PC-9 (cell line): ENCODE data around the gene COLQ. TPM values are rescaled to one million over a fixed set of nuclear protein-coding genes. Genes with fewer than 3 reads are reported as not detected.
"Not testable (repeated sequence)": the region's sequence is repeated elsewhere in the genome, so short reads cannot be mapped to it uniquely, and the experiment has no call there.

ENCODE experiments used
- BruUV-seq: library from RNA; stranded (reverse); fragments of 400-500 nt; replicated peaks from 2 replicates; lab custom pipeline; 2021; lab: Mats Ljungman, UMichigan
- CTCF ChIA-PET: fragments of 300-600 bp; sonication (Branson Sonifier 250); formaldehyde crosslinking; loops from one replicate; lab custom pipeline; 2022; ENCODE audit warnings: antibody characterized with exemption; lab: Charles Lee
- POLR2A ChIA-PET: fragments of 300-600 bp; sonication (Branson Sonifier 250); formaldehyde crosslinking; loops from one replicate; lab custom pipeline; 2022; ENCODE audit warnings: antibody characterized with exemption; ENCODE audit not compliant: unreplicated experiment; lab: Charles Lee
- DNase-seq, 2 experiments: peaks; one replicate each; pipeline versions ENCODE4 v3.0.0 to v3.0.0-alpha.2; 2015 to 2022; ENCODE audit warnings: mixed read lengths in 1 of 2
- H2AFZ ChIP-seq: fragments of 200-600 bp; sonication (generic); 2 replicates; pipeline ENCODE4 v1.8.1; 2017; ENCODE audit warnings: antibody characterized with exemption
- H3F3A ChIP-seq: fragments of 200-600 bp; sonication (generic); 2 replicates; pipeline ENCODE4 v1.8.1; 2017; ENCODE audit warnings: antibody characterized with exemption, mild to moderate bottlenecking, low read depth; ENCODE audit not compliant: insufficient read depth
- H3K27ac ChIP-seq: fragments of 200-600 bp; sonication (generic); 2 replicates; pipeline ENCODE4 v1.6.1; 2016; ENCODE audit warnings: mixed run types
- H3K27me3 ChIP-seq: fragments of 200-600 bp; sonication (generic); 2 replicates; pipeline ENCODE4 v1.6.1; 2016; ENCODE audit warnings: low read depth, mixed run types; ENCODE audit not compliant: insufficient read depth
- H3K36me3 ChIP-seq: fragments of 200-600 bp; sonication (generic); 2 replicates; pipeline ENCODE4 v1.6.1; 2016; ENCODE audit warnings: low read depth, mixed run types
- H3K4me1 ChIP-seq: fragments of 200-600 bp; sonication (generic); replicated peaks from 2 replicates; pipeline ENCODE4 v1.6.1; 2016; ENCODE audit warnings: mixed run types; ENCODE audit not compliant: insufficient read depth
- H3K4me2 ChIP-seq: fragments of 200-600 bp; sonication (generic); 2 replicates; pipeline ENCODE4 v1.6.1; 2017; ENCODE audit warnings: mixed run types
- H3K4me3 ChIP-seq: fragments of 200-600 bp; sonication (generic); 2 replicates; pipeline ENCODE4 v1.6.1; 2016; ENCODE audit warnings: mixed run types
- H3K79me2 ChIP-seq: fragments of 200-600 bp; sonication (generic); 2 replicates; pipeline ENCODE4 v1.6.1; 2017; ENCODE audit warnings: low read depth, mixed run types
- H3K9me2 ChIP-seq: fragments of 200-600 bp; sonication (generic); 2 replicates; pipeline ENCODE4 v1.8.1; 2017; ENCODE audit warnings: mild to moderate bottlenecking; ENCODE audit not compliant: insufficient read depth
- H3K9me3 ChIP-seq: fragments of 200-600 bp; sonication (generic); 2 replicates; pipeline ENCODE4 v1.8.1; 2016; ENCODE audit warnings: low read depth; ENCODE audit not compliant: insufficient read depth
- H4K20me1 ChIP-seq: fragments of 200-600 bp; sonication (generic); 2 replicates; pipeline ENCODE4 v1.8.1; 2017; ENCODE audit not compliant: insufficient read depth
- CTCF ChIP-seq: fragments of 200-600 bp; sonication (generic); conservative IDR thresholded peaks from 2 replicates; pipeline ENCODE4 v1.6.1; 2017; ENCODE audit warnings: mixed run types, antibody characterized with exemption, mild to moderate bottlenecking, moderate library complexity
- EZH2 ChIP-seq: fragments of 200-600 bp; sonication (generic); IDR thresholded peaks from 2 replicates; pipeline ENCODE4 v1.8.0; 2017; ENCODE audit warnings: antibody characterized with exemption, low read depth
- intact Hi-C: fragments of 100-400 bp; cut with micrococcal nuclease; formaldehyde crosslinking; loops from one replicate; pipeline ENCODE4 v1.10.0; 2022; ENCODE audit not compliant: unreplicated experiment
- total RNA-seq: library from RNA; stranded (reverse); gene quantifications from 2 replicates; pipeline ENCODE4 v1.2.3, GENCODE V29; 2021

COLQ gene
- total RNA-seq, 1 experiment from 2014 or later = 0.79 TPM

DNA sequence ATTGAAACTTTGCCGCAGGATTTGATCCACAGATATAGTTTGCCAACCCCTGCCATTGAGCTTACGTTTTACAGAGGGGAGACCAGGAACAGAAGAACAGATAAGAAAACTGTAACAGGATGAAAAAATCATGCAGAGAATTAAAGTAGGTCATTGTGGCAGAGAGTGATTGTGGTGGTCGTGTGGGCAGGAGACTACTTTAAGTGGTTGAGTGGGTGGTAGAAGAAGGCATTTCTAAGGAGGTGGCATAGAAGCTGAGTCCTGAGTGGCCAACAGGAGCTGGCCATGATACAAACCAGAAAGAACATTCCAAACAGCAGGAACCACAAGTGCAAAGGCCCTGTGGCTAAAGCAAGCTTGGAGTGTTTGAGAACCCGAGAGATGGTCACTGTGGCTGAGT is 34.5 kb downstream of the COLQ start:
- no peaks in the 10 kb centered on the region for H3F3A ChIP-seq
- H4K20me1 ChIP-seq = no peaks in the 10 kb centered on the region
- no peak overlapping the region for H3K4me2 ChIP-seq
- CTCF ChIA-PET = no interaction called here
- intact Hi-C loops = no loop called here
- no peaks in the 10 kb centered on the region for H3K36me3 ChIP-seq
- H3K79me2 ChIP-seq = no peaks in the 10 kb centered on the region
- no peaks in the 10 kb centered on the region for H3K9me2 ChIP-seq
- H2AFZ ChIP-seq = no peak overlapping the region
- no peaks in the 10 kb centered on the region for H3K9me3 ChIP-seq
- no peak for DNase-seq
- H3K4me3 ChIP-seq = no peak overlapping the region
- peaks cover 16% of the 10 kb centered on the region; the same call in 1 of the 2 replicates for H3K27me3 ChIP-seq
- no peaks in the 10 kb centered on the region for H3K4me1 ChIP-seq
- H3K27ac ChIP-seq = no peak overlapping the region
- no peak for TF ChIP-seq EZH2
- TF ChIP-seq CTCF = no peak
- BruUV-seq = no TSS peak
- POLR2A ChIA-PET = no interaction called here

GRCh38 chr3:15486020-15486419 is 35.5 kb downstream of the COLQ start:
- no peaks in the 10 kb centered on the region for H3F3A ChIP-seq
- ChIA-PET POLR2A (no interaction called here), CTCF (no interaction called here)
- no peak overlapping the region for H3K27ac ChIP-seq
- peaks cover 16% of the 10 kb centered on the region; the same call in 1 of the 2 replicates for H3K27me3 ChIP-seq
- intact Hi-C loops = no loop called here
- BruUV-seq = no TSS peak
- no peaks in the 10 kb centered on the region for H3K79me2 ChIP-seq
- no peak overlapping the region for H2AFZ ChIP-seq
- TF ChIP-seq CTCF (no peak), EZH2 (no peak)
- no peaks in the 10 kb centered on the region for H3K9me3 ChIP-seq
- no peak overlapping the region for H3K4me3 ChIP-seq
- no peak for DNase-seq
- no peak overlapping the region for H3K4me2 ChIP-seq
- H3K4me1 ChIP-seq = no peaks in the 10 kb centered on the region
- H3K36me3 ChIP-seq = no peaks in the 10 kb centered on the region
- no peaks in the 10 kb centered on the region for H3K9me2 ChIP-seq
- no peaks in the 10 kb centered on the region for H4K20me1 ChIP-seq

- H3K9me2 ChIP-seq, intact Hi-C loops, H3K79me2 ChIP-seq, H3K4me1 ChIP-seq, POLR2A ChIA-PET, H3K36me3 ChIP-seq, CTCF ChIA-PET, H3K9me3 ChIP-seq, DNase-seq, H2AFZ ChIP-seq, H3K4me3 ChIP-seq, H4K20me1 ChIP-seq, H3K4me2 ChIP-seq, H3K27ac ChIP-seq, BruUV-seq, H3F3A ChIP-seq: not testable (repeated sequence)
- H3K27me3 ChIP-seq = peaks cover 16% of the 10 kb centered on the region; the same call in 1 of the 2 replicates
Measured at GRCh38 chr3:15484551-15484950, 37.0 kb downstream of the COLQ start.
